Measurements from ENCODE around the gene AP4E1.
"Not testable (repeated sequence)": the region's sequence is repeated elsewhere in the genome, so short reads cannot be mapped to it uniquely, and the experiment has no call there.

Gene AP4E1

DNA sequence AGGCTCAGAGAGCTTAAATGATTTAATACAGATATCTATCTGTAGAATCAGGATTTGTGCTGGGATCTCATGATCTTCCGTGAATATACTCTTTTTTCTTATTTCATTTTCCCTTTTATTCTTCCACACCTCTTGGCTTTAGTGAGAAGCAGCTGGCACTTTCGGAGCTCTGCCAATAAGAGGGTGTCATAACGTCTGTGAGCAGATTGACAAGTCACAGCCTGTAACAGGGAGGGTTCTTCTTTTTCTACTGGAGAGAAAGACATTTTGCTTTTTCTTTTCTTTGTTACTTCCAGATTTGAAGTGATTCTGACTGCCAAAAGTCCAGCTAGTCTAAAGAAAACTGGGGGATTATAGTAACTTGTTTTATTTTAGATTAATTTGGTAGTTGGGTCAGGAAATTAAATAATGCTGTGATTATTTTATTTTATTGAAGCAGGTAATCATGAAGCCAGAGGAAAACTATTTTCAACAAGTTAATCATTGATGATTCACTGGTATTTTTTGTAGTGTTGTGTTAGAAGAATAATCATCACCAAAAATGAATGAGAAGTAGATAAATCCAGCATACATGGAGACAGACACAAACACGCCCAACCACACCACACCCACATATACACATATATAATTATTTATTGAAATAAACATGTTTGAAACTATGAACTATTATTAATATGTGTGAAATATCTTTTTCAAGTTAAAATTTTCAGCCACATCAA is 116.4 kb downstream of the AP4E1 start:
- DNase-seq (ENCODE audit: low read depth), result peak; percentile 17

DNA sequence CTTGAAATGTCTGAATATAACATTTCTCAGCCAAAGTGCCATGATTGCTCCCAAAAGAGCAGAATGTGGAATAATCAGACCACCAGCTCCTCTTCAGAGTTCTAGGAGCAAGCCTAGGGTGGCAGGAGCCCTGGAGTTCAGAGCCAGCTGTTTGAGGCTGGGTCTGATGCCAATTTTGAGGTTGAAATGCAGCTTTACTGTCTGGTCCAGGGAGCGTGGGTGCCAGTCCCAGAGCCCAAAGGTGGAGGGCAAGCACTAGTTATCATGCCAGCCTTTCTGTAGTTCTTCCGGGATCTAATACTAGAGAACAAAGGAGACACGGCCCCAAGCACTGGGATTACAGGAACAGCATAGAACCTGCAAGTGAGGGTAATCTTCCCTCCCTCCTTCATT is 117.0 kb downstream of the AP4E1 start:
- DNase-seq (ENCODE audit: low read depth), result no peak

- DNase-seq (ENCODE audit: low read depth), result no peak
These were observed 122.3 kb downstream of the AP4E1 start for GRCh38 chr15:51030649-51031316.

GRCh38 chr15:51037474-51037873 is 129.0 kb downstream of the AP4E1 start:
- DNase-seq (ENCODE audit: low read depth), result not testable (repeated sequence)

- DNase-seq (ENCODE audit: low read depth), result no peak
These were observed 129.9 kb downstream of the AP4E1 start for GRCh38 chr15:51038162-51038973.

DNA sequence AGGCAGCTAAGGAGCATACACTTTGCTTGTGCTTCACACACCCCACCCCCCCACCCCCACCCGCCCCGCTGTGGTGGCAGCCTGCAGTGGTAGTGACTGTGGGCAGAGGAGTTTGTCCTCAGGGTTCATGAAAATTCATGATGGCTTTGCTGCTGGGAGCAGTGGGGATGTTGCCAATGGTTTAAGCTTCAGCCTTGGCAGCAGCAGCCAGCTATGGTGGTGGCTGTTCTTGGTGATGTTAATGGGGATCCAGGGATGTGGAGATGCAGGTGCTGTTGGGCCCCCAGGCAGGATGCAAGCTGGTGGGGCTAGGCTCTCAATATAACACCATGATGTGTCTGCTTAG is 130.5 kb downstream of the AP4E1 start:
- DNase-seq (ENCODE audit: low read depth), result no peak

- DNase-seq (ENCODE audit: low read depth), result no peak
These were observed 135.7 kb downstream of the AP4E1 start for GRCh38 chr15:51044037-51044727.

DNA sequence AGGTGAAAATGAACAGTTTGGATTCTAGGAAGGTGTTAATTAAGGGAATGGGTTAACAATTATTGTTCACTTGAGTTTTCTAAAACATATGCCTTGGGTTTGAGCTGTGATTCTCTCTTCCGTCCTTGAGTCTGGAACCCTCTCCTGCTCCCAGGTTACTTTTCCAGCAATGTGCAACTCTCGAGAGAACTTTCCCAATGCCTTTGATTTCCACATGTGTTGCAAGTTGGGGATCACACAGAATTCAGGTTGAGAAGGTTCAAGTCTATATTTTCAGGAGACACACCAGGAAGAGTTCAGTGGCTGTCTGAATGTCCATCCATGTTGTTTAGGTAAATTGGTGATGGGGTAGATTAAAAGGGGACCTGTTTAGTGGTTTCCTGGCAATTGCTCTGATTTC is 137.5 kb downstream of the AP4E1 start:
- DNase-seq (ENCODE audit: low read depth), result no peak

GRCh38 chr15:51046799-51047449 is 138.4 kb downstream of the AP4E1 start:
- no peak for DNase-seq (ENCODE audit: low read depth)

DNA sequence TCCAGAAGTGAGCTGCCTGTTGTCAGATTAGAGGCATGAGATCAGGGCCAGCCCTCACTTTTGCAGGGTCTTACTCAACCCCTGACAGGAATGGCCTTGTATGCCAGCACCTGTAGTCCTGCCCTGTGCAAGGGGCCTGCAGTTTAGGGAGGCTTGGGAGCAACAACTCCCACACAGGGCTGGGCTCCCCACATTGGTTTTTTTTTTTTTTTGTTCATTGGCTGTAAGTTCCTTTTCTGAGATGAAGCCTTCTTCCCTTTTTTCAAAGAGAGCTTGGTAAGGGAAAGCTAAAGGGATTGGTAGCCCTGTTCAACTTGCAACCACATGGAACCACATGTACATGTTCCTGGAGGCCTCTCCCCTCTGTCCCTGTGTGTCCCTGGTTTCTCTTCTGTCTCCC is 139.8 kb downstream of the AP4E1 start:
- DNase-seq (ENCODE audit: low read depth), result no peak

- DNase-seq (ENCODE audit: low read depth), result no peak
These were observed 140.6 kb downstream of the AP4E1 start for GRCh38 chr15:51049081-51049480.

GRCh38 chr15:51051776-51052175 is 143.3 kb downstream of the AP4E1 start:
- DNase-seq (ENCODE audit: low read depth), result no peak

- DNase-seq (ENCODE audit: low read depth), result no peak
These were observed 145.1 kb downstream of the AP4E1 start for GRCh38 chr15:51053571-51053970.

DNA sequence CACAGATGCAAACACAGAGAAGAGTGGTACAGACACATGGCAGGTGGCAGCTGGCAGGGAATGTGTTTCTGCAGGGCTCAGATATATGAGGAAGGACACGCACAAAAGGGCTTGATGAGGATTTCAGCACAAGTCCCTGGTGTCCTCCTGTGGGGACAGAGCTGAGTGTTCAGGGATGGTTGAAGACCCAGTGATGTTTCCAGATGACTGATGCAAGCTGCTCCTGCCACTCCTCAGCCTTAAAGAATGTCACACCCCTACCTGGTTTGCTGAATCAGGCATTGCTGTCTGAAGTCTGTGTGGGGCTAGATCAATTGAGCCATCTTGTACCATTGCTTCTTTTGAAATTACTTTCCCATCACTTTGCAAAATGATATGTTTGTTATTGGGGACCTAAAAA is 146.1 kb downstream of the AP4E1 start:
- DNase-seq (ENCODE audit: low read depth), result no peak
